CD1c-positive myeloid dendritic cell (primary cell): ENCODE data around the gene DZANK1.
"Not testable (repeated sequence)": the region's sequence is repeated elsewhere in the genome, so short reads cannot be mapped to it uniquely, and the experiment has no call there.

ENCODE experiments used
- DNase-seq: peaks from one replicate; pipeline ENCODE4 v3.0.0-alpha.2; 2016; ENCODE audit errors: extremely low spot score

Gene DZANK1

GRCh38 chr20:18440403-18440802 is 26.4 kb downstream of the DZANK1 start:
- DNase-seq, result no peak

GRCh38 chr20:18436847-18437246 is 30.0 kb downstream of the DZANK1 start:
- DNase-seq, result peak; percentile 4

DNA sequence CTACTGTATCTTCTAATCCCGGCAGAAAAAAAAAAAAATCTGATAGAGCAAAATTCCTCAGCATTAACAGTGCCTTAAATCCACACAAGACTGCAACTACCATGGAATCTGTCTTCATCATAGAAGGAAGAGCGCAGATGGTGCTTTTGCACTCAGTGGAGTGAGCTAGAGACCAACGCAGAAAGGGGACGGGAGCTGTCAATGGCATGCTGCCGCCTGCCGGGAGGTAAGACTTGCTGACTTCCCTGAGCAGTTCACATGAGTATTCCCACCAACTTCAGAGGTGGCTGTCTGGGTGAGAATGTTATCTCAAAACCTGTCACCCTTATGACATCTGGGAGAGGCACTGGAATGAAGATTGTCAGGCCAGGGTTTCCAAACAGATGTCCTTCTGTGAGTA is 35.6 kb downstream of the DZANK1 start:
- DNase-seq, result no peak

- no peak for DNase-seq
Observed at GRCh38 chr20:18430172-18430826, 36.5 kb downstream of the DZANK1 start.

DNA sequence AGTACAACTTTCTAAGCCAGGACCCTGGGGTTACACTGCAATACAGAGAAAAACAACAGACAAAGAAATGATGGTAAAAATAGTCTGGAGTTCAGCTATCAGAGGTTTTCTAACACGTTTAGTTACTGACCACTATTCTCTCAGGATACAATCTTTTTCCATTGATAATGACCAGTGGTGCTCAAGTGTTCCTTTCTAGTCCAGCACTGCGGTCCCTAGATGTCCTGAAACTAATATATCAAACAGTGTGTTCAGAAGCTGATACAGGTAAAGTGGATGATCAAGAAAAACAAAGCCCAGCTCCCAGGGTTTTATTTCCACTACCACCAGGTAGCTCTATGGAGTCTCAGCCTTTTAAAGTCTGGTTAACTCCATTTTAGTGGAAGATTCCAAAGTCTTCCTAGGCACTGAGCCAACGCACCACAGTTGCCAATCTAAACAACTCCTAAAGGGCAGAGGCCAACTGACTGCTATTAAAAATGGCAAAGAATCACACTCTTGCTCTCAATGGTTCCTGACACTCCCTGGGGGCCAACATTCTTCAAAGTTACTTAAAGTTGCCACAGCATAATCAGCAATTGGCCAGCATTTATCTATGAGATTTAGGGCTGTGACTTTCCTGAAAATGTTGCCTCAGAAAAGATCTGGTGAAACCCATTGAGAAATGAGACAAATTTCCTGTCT is 38.2 kb downstream of the DZANK1 start:
- DNase-seq, result no peak

DNA sequence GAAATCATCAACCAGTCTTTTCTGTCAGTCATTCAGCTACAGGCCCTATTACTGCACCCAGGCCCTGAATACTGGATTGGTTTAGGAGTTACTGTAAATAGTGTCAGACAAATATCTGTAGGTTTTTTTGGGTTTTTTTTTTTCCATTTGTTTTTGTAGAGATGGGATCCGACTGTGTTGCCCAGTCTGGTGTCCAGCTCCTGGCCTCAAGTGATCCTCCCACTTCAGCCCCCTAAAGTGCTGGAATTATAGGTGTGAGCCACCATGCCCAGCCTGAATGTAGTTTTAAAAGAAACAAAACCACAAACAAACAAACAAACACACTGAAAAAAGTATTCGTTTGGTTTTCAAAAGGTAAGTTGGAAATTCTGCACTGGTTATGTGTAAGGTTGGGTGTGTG is 39.6 kb downstream of the DZANK1 start:
- no peak for DNase-seq

DNA sequence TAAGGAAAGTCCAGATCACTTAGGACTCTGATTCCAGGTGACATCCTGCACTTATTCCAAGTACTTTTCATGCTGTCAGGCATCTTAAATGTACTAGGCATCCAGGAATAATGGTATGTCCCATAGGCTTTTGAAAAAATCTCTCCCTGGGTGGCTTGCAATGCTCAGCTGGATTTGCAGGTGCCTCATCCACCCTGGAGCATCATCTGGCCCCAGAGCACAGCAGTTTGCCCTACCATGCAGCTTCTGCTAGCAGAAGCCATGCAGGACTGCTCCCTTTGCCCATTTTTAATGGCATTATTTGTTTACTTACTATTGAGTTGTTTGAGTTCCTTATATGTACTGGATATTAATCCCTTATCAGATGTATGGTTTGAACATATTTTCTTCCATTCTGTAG is 45.2 kb downstream of the DZANK1 start:
- no peak for DNase-seq

DNA sequence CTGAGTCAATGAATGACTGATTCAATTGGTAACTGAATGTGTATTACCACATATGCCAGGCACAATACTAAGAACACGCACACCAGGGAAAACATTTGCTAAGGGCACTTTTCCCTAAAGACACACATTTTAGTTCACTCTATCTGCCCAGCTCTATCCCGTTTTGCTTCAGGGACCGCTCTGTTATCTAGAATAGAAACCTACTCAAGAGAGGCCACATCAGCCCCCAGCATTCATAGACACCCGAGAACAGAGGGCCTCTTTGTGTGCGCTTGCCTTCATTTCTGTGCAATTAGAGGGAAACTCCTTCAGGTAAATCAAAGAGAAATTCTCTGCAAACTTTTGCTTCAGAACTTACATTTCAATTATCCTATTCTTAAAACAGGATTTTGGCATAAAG is 50.3 kb downstream of the DZANK1 start:
- DNase-seq, result no peak

DNA sequence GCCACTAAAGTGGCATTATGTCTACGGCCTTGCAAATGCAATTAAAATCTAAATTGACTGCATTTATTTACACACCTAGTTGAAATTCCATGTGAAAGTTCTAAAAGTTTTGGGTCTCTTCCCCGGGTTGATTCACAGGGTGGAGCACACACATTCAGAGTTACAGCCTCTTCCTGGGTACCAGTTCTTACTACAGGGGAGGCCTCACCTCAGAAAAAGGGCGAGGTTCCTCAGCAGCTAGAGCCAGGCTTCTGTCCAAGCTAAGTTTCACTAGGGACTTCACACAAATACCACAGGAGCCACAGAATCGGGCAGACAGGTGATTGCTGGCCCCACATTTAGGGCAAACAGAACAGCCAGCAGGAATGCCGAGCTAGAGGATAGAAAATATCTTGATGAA is 52.7 kb downstream of the DZANK1 start:
- no peak for DNase-seq

DNA sequence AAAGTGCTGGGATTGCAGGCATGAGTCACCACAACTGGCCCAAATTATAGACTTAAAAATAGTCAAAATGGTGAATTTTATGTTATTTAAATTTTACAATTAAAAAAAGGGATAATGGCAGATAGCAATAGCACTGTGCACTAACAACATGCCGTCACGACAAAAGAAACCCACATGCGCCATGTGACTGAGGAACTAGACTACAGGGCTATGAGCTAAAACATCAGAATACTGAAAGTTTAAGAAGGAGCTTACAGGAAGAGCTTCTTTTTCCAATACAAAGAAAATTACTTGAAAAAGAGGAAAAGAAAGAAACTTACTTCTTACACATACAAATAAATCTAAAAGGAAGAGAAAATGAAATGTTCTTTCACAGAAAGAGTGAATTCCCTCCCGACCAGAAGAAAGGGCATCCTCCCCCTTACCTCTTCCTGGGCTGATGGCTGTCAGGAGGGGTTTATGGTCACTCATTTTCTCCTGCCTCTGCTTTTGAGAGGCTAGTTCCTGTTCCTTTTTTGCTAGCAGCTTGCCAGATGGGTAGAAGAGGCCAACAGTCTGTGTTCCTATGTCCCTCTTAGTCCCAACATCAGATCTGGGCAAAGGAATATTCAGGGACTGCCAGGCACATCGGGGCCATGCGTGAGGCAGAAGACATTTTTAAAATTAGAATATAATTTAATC is 54.5 kb downstream of the DZANK1 start:
- peak; percentile 34 for DNase-seq

GRCh38 chr20:18405826-18406225 is 61.0 kb downstream of the DZANK1 start:
- DNase-seq, result no peak

DNA sequence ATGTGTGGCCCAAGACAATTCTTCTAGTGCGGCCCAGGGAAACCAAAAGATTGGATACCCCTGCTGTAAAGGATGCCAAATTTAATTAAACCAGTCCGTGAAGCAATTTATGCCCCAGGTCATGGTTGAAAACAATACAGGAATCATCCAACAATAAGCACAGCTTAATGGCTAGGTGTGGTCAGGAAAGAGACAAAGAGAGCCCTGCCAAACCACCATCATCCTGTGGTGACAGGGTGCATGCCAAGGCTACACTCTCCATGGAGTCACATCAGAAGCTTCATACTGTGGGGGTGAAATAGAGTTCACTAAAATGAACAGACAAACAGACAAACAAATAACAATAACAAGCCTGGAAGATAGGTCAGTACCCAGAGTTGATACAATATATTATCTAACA is 62.7 kb downstream of the DZANK1 start:
- DNase-seq, result no peak

- no peak for DNase-seq
Observed at GRCh38 chr20:18403269-18403668, 63.6 kb downstream of the DZANK1 start.

DNA sequence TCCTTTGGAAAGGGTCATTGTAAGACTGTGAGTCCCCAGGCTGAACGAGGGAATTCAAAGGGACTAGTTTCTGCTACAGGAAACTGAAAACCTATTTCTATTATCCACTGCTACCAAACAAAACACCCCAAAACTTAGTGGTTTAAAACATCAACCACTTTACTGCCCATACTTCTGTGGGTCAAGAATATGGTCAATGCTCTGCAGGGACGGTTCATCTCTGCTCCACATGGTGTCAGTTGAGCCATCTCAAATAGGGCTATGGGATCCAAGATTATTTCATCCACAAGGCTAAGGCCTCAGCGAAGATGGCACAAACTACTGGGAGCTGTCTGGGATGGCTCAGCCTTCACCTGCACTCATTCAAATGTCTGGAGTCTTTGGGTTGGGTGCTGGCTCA is 65.5 kb downstream of the DZANK1 start:
- no peak for DNase-seq

GRCh38 chr20:18400460-18400859 is 66.4 kb downstream of the DZANK1 start:
- DNase-seq, result no peak

DNA sequence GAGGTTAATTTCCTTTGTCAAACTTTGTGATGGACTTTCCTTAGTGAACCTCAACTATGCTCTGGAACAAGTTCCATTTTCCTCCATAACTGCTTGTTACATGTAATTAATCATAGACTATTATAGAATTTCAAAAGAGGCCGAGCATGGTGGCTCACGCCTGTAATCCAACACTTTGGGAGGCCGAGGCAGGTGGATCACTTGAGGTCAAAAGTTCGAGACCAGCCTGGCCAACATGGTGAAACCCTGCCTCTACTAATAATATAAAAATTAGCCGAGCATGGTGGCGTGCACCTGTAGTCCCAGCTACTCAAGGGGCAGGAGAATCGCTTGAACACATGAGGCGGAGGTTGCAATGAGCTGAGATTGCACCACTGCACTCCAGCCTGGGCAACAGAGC is 68.1 kb downstream of the DZANK1 start:
- DNase-seq, result not testable (repeated sequence)

DNA sequence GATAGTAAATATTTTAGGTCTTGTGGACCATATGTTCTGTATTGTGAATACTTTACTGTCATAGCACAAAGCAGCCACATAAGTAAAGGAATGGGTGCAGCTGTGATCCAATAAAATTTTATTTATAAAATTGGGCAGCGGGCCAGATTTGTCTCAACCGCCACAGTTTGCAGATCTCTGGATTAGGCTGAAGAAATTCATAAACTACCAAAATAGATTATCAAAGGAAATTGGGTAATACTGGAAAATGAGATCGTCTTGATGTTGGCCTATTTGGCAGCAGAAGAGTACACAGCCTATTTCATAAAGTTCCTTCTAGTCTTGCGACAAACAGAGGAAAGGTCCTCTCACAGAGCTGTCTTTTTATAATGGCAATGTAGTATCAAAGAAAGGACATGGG is 69.8 kb downstream of the DZANK1 start:
- no peak for DNase-seq

DNA sequence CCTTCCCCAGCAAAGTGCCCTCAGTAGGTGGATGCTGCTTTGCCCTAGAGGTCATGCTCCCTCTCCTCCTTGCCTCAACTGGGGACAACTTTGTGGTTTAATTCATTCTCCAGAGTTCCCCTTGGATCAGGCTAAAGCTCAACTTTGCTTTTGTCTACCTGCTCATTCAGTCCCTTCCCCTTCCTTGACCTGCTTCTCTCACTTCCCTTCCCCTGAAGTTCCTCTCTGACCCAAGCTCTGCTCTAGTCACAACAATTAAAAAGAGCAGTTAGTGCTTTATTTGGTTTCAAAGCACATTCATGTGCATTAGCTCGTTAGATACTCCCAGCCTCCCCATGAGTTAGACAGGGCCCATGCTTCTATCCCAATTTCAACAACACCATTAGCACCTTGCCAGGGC is 71.3 kb downstream of the DZANK1 start:
- DNase-seq, result peak; percentile 18

GRCh38 chr20:18394363-18394762 is 72.5 kb downstream of the DZANK1 start:
- DNase-seq, result no peak

DNA sequence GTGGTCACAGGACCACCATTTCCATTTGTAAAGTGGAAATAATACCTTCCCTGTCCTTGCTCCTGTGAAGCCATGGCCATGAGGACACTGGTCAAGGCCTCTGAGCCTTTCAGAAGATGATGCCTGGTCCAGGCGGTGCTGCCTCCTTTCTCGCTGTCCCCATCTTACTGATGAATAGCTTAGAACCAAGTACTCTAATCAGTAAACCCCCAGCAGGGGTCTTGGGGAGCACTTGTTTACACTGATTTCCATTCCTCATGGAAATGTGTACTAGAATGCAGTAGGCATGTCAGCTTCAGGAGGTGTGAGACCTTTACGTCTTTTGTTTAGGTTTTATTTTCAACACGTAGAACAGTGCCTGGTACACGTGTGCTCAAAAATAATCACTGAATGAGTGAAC is 75.1 kb downstream of the DZANK1 start:
- DNase-seq, result no peak

- no peak for DNase-seq
Observed at GRCh38 chr20:18390201-18390600, 76.6 kb downstream of the DZANK1 start.

- no peak for DNase-seq
Observed at GRCh38 chr20:18388860-18389259, 78.0 kb downstream of the DZANK1 start.

GRCh38 chr20:18380908-18381529 is 85.8 kb downstream of the DZANK1 start:
- DNase-seq, result no peak
